Measurements from ENCODE around the gene LBHD2.

LBHD2 gene

GRCh38 chr14:103072595-103073366 is 11.2 kb upstream of the LBHD2 start:
- Histone ChIP-seq H3K9me3 (ENCODE audit: severe bottlenecking) (no peaks in the 10 kb centered on the region), H3K36me3 (ENCODE audit: low read depth) (no peaks in the 10 kb centered on the region), H3K27me3 (ENCODE audit: insufficient read depth, poor library complexity, severe bottlenecking) (no peaks in the 10 kb centered on the region), H3K4me3 (ENCODE audit: severe bottlenecking) (no peak overlapping the region), H3K4me1 (ENCODE audit: insufficient read depth, poor library complexity, severe bottlenecking) (peaks cover 18% of the 10 kb centered on the region), H3K27ac (ENCODE audit: poor library complexity, severe bottlenecking) (no peak overlapping the region)
- DNase-seq (ENCODE audit: low spot score) (no peak), ATAC-seq (ENCODE audit: low read depth) (no peak)
- no peak for TF ChIP-seq CTCF (IDR thresholded peaks at IDR 0.05; ENCODE audit: poor library complexity, severe bottlenecking)

- Histone ChIP-seq H3K27ac (ENCODE audit: poor library complexity, severe bottlenecking) (no peak overlapping the region), H3K4me1 (ENCODE audit: insufficient read depth, poor library complexity, severe bottlenecking) (peaks cover 12% of the 10 kb centered on the region), H3K9me3 (ENCODE audit: severe bottlenecking) (no peaks in the 10 kb centered on the region), H3K36me3 (ENCODE audit: low read depth) (no peaks in the 10 kb centered on the region), H3K27me3 (ENCODE audit: insufficient read depth, poor library complexity, severe bottlenecking) (no peaks in the 10 kb centered on the region), H3K4me3 (ENCODE audit: severe bottlenecking) (no peak overlapping the region)
- DNase-seq (ENCODE audit: low spot score), result no peak
- no peak for TF ChIP-seq CTCF (IDR thresholded peaks at IDR 0.05; ENCODE audit: poor library complexity, severe bottlenecking)
- no peak for ATAC-seq (ENCODE audit: low read depth)
These were observed 10.6 kb upstream of the LBHD2 start for GRCh38 chr14:103073367-103073875.

- H3K27ac ChIP-seq (ENCODE audit: poor library complexity, severe bottlenecking), result no peak overlapping the region
- ATAC-seq (ENCODE audit: low read depth), result no peak
These were observed 9.9 kb upstream of the LBHD2 start for GRCh38 chr14:103073876-103074728.

GRCh38 chr14:103074729-103075367 is 9.2 kb upstream of the LBHD2 start:
- Histone ChIP-seq H3K36me3 (ENCODE audit: low read depth) (no peaks in the 10 kb centered on the region), H3K9me3 (ENCODE audit: severe bottlenecking) (no peaks in the 10 kb centered on the region), H3K27ac (ENCODE audit: poor library complexity, severe bottlenecking) (no peak overlapping the region), H3K4me1 (ENCODE audit: insufficient read depth, poor library complexity, severe bottlenecking) (peaks cover 12% of the 10 kb centered on the region), H3K4me3 (ENCODE audit: severe bottlenecking) (no peak overlapping the region), H3K27me3 (ENCODE audit: insufficient read depth, poor library complexity, severe bottlenecking) (no peaks in the 10 kb centered on the region)
- 0 out of 3 replicates have a peak, but pooled peaks have one; percentile 2 for ATAC-seq (ENCODE audit: low read depth)
- DNase-seq (ENCODE audit: low spot score), result peak; percentile 83
- no peak for TF ChIP-seq CTCF (IDR thresholded peaks at IDR 0.05; ENCODE audit: poor library complexity, severe bottlenecking)

More at GRCh38 chr14:103073876-103074728, 9.9 kb upstream of the LBHD2 start:
- no peak for DNase-seq (ENCODE audit: low spot score)
- H3K4me3 ChIP-seq (ENCODE audit: severe bottlenecking), result no peak overlapping the region
- H3K36me3 ChIP-seq (ENCODE audit: low read depth), result no peaks in the 10 kb centered on the region
- no peak for TF ChIP-seq CTCF (IDR thresholded peaks at IDR 0.05; ENCODE audit: poor library complexity, severe bottlenecking)
- peaks cover 12% of the 10 kb centered on the region for H3K4me1 ChIP-seq (ENCODE audit: insufficient read depth, poor library complexity, severe bottlenecking)
- no peaks in the 10 kb centered on the region for H3K27me3 ChIP-seq (ENCODE audit: insufficient read depth, poor library complexity, severe bottlenecking)
- no peaks in the 10 kb centered on the region for H3K9me3 ChIP-seq (ENCODE audit: severe bottlenecking)

All from RWPE2 (cell line).